H9 (cell line): Measurements from ENCODE around the gene EPN1. TPM values are rescaled to one million over a fixed set of nuclear protein-coding genes. Genes with fewer than 3 reads are reported as not detected.

Experiments
- DNase-seq: peaks from one replicate; pipeline ENCODE4 v3.0.0-alpha.2; 2017
- H2AFZ ChIP-seq: one replicate; pipeline ENCODE4 v1.6.1; 2013; ENCODE audit warnings: mild to moderate bottlenecking, low read length, control low read depth, moderate library complexity
- H2AK5ac ChIP-seq: 2 replicates; pipeline ENCODE4 v1.6.1; 2013; ENCODE audit warnings: low read length, control low read depth, mixed read lengths; ENCODE audit not compliant: insufficient read length
- H2BK120ac ChIP-seq: one replicate; pipeline ENCODE4 v1.6.1; 2013; ENCODE audit warnings: low read depth, mild to moderate bottlenecking, low read length, control low read depth, inconsistent platforms; ENCODE audit not compliant: poor library complexity, severe bottlenecking
- H2BK12ac ChIP-seq: 2 replicates; pipeline ENCODE4 v1.6.1; 2013; ENCODE audit warnings: low read length, control low read depth, mixed read lengths, low read depth; ENCODE audit not compliant: insufficient read length
- H2BK15ac ChIP-seq: 2 replicates; pipeline ENCODE4 v1.6.1; 2013; ENCODE audit warnings: low read depth, low read length, control low read depth
- H2BK20ac ChIP-seq: one replicate; pipeline ENCODE4 v1.6.1; 2013; ENCODE audit warnings: low read depth, mild to moderate bottlenecking, low read length, control low read depth, inconsistent platforms; ENCODE audit not compliant: poor library complexity, severe bottlenecking
- H2BK5ac ChIP-seq: 2 replicates; pipeline ENCODE4 v1.6.1; 2013; ENCODE audit warnings: low read length, control low read depth, mixed read lengths; ENCODE audit not compliant: insufficient read length
- H3K14ac ChIP-seq: 2 replicates; pipeline ENCODE4 v1.6.1; 2013; ENCODE audit warnings: low read length, control low read depth; ENCODE audit not compliant: insufficient read depth
- H3K18ac ChIP-seq: 2 replicates; pipeline ENCODE4 v1.6.1; 2013; ENCODE audit warnings: low read depth, mild to moderate bottlenecking, mixed read lengths, low read length, control low read depth; ENCODE audit not compliant: insufficient read length
- H3K23ac ChIP-seq: 2 replicates; pipeline ENCODE4 v1.6.1; 2013; ENCODE audit warnings: low read length, control low read depth, mixed read lengths, low read depth; ENCODE audit not compliant: insufficient read length
- H3K23me2 ChIP-seq: 2 replicates; pipeline ENCODE4 v1.6.1; 2013; ENCODE audit warnings: low read depth, mild to moderate bottlenecking, mixed read lengths, low read length, control low read depth; ENCODE audit not compliant: insufficient read length, poor library complexity, severe bottlenecking
- H3K27ac ChIP-seq: 2 replicates; pipeline ENCODE4 v1.5.1; 2013; ENCODE audit warnings: low read length, control low read depth, mixed read lengths, low read depth; ENCODE audit not compliant: insufficient read length
- H3K27me3 ChIP-seq: 2 replicates; pipeline ENCODE4 v1.6.1; 2013; ENCODE audit warnings: low read length, control low read depth, inconsistent platforms; ENCODE audit not compliant: insufficient read depth
- H3K4ac ChIP-seq: 2 replicates; pipeline ENCODE4 v1.6.1; 2013; ENCODE audit warnings: low read depth, mild to moderate bottlenecking, control low read depth, inconsistent platforms, low read length, moderate library complexity
- H3K4me1 ChIP-seq: 2 replicates; pipeline ENCODE4 v1.6.1; 2013; ENCODE audit warnings: low read length, control low read depth, inconsistent platforms; ENCODE audit not compliant: insufficient read depth
- H3K4me2 ChIP-seq: 2 replicates; pipeline ENCODE4 v1.6.1; 2013; ENCODE audit warnings: low read length, control low read depth, mixed read lengths; ENCODE audit not compliant: insufficient read length, insufficient read depth
- H3K56ac ChIP-seq: 2 replicates; pipeline ENCODE4 v1.6.1; 2013; ENCODE audit warnings: low read depth, mild to moderate bottlenecking, mixed read lengths, low read length, control low read depth; ENCODE audit not compliant: insufficient read length
- H3K79me1 ChIP-seq: 2 replicates; pipeline ENCODE4 v1.6.1; 2013; ENCODE audit warnings: low read depth, mild to moderate bottlenecking, moderate library complexity, low read length, control low read depth, inconsistent platforms; ENCODE audit not compliant: insufficient read depth, poor library complexity, severe bottlenecking
- H3K79me2 ChIP-seq: 2 replicates; pipeline ENCODE4 v1.6.1; 2013; ENCODE audit warnings: low read length, control low read depth, inconsistent platforms; ENCODE audit not compliant: insufficient read depth
- H3K9ac ChIP-seq: 2 replicates; pipeline ENCODE4 v1.6.1; 2013; ENCODE audit warnings: low read length, control low read depth, mixed read lengths; ENCODE audit not compliant: insufficient read length; ENCODE audit errors: extremely low read depth
- H3K9me3 ChIP-seq: one replicate; pipeline ENCODE4 v1.6.1; 2013; ENCODE audit warnings: low read depth, low read length, inconsistent platforms; ENCODE audit not compliant: control insufficient read depth
- H3T11ph ChIP-seq: one replicate; pipeline ENCODE4 v1.6.1; 2013; ENCODE audit warnings: mild to moderate bottlenecking, low read length, control low read depth, inconsistent platforms
- H4K20me1 ChIP-seq: one replicate; pipeline ENCODE4 v1.6.1; 2013; ENCODE audit not compliant: control insufficient read depth, insufficient read length, insufficient read depth
- H4K5ac ChIP-seq: 2 replicates; pipeline ENCODE4 v1.6.1; 2013; ENCODE audit warnings: low read depth, mild to moderate bottlenecking, mixed read lengths, low read length, control low read depth; ENCODE audit not compliant: insufficient read length
- H4K8ac ChIP-seq: replicated peaks from 2 replicates; pipeline ENCODE4 v1.6.1; 2013; ENCODE audit warnings: low read length, control low read depth, mixed read lengths, low read depth; ENCODE audit not compliant: insufficient read length
- H4K91ac ChIP-seq: 2 replicates; pipeline ENCODE4 v1.6.1; 2013; ENCODE audit warnings: low read depth, mild to moderate bottlenecking, moderate library complexity, mixed read lengths, low read length, control low read depth; ENCODE audit not compliant: insufficient read length
- H3K27ac Mint-ChIP-seq, 3 experiments: 2 replicates in 2 of 3; 3 replicates in 1 of 3; pipeline ENCODE4 v1.8.0; 2020 to 2021; ENCODE audit warnings: mixed read lengths in 3 of 3, mild to moderate bottlenecking in 1 of 3, moderate library complexity in 1 of 3
- H3K27me3 Mint-ChIP-seq: 2 replicates; pipeline ENCODE4 v1.8.0; 2021; ENCODE audit warnings: low read depth, mild to moderate bottlenecking, moderate library complexity, mixed read lengths
- H3K36me3 Mint-ChIP-seq, 3 experiments: 2 replicates in 2 of 3; 3 replicates in 1 of 3; pipeline ENCODE4 v1.8.0; 2020 to 2021; ENCODE audit warnings: low read depth in 3 of 3, mixed read lengths in 3 of 3; ENCODE audit not compliant: insufficient read depth in 1 of 3
- H3K4me1 Mint-ChIP-seq, 2 experiments: 2 replicates each; pipeline ENCODE4 v1.8.0; 2020; ENCODE audit warnings: mixed read lengths in 2 of 2
- H3K4me3 Mint-ChIP-seq, 2 experiments: 2 replicates in 1 of 2; 3 replicates in 1 of 2; pipeline ENCODE4 v1.8.0; 2020 to 2021; ENCODE audit warnings: mild to moderate bottlenecking in 2 of 2, mixed read lengths in 2 of 2, moderate library complexity in 1 of 2
- H3K9me3 Mint-ChIP-seq, 2 experiments: 2 replicates in 1 of 2; 3 replicates in 1 of 2; pipeline ENCODE4 v1.8.0; 2020; ENCODE audit warnings: mild to moderate bottlenecking in 2 of 2, mixed read lengths in 2 of 2, moderate library complexity in 1 of 2
- WGBS: extraction: QIAGEN DNeasy Blood & Tissue Kit; methylation state at CpG from one replicate; pipeline ENCODE4 v1.1.7; 2013; ENCODE audit warnings: missing lambda C conversion rate, low lambda C conversion rate, mixed read lengths; ENCODE audit not compliant: insufficient read length; ENCODE audit errors: extremely low coverage; 5-methylcytosine and 5-hydroxymethylcytosine counted together
- total RNA-seq: library from RNA; stranded (reverse); gene quantifications from 2 replicates; pipeline ENCODE4 v1.2.1, GENCODE V29; 2021
- TF ChIP-seq, protein P1 (sequence below): fragments of 200-600 bp; sonication (generic); conservative IDR thresholded peaks from 3 replicates; pipeline ENCODE4 v1.8.0; 2021; ENCODE audit warnings: antibody characterized with exemption, mild to moderate bottlenecking

Gene EPN1
- total RNA-seq, 1 experiment from 2014 or later, result 159 TPM

DNA sequence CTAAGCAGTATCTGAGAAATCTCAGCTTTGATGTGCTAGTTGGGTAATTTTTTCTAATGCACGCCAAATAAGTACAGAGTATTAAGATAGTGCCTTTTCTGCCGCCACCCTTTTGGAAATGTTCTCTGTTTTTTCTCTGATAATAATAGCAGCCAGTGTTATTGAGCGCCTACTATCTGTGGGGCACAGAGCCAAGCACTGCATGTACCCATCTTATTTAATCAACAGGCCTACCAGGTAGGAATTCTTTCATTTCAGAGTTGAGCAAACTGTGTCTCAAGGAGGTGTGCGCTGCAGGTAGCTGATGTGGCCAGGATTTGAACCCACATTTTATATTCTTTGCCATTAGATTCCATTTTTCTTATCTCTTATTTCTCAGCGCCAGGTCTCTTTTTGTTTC, 1.4 kb downstream of the EPN1 start:
- Histone ChIP-seq H3K23me2 (peaks cover 6% of the 10 kb centered on the region), H4K20me1 (no peaks in the 10 kb centered on the region), H3K27ac (no peak overlapping the region), H3K9ac (no peak overlapping the region), H3K4me2 (peak overlapping the region; percentile 77), H4K91ac (no peak overlapping the region), H3K18ac (no peak overlapping the region), H2AK5ac (no peak overlapping the region), H3K9me3 (no peaks in the 10 kb centered on the region), H3K79me1 (peaks cover 18% of the 10 kb centered on the region), H2AFZ (no peak overlapping the region), H3T11ph (no peak overlapping the region), H3K23ac (no peak overlapping the region), H3K4ac (no peak overlapping the region), H3K79me2 (peaks cover 19% of the 10 kb centered on the region; the same call in 1 of the 2 replicates), H2BK5ac (no peak overlapping the region), H4K8ac (no peak overlapping the region), H3K14ac (no peak overlapping the region), H3K4me1 (no peaks in the 10 kb centered on the region), H2BK120ac (no peak overlapping the region), H2BK12ac (no peak overlapping the region), H2BK15ac (no peak overlapping the region), H2BK20ac (no peak overlapping the region), H3K27me3 (no peaks in the 10 kb centered on the region), H3K56ac (no peak overlapping the region), H4K5ac (no peak overlapping the region)
- peaks cover 30 to 36% of the 10 kb centered on the region in 2 experiments for H3K4me1 Mint-ChIP-seq
- DNase-seq, result no peak
- TF ChIP-seq, protein P1, sequence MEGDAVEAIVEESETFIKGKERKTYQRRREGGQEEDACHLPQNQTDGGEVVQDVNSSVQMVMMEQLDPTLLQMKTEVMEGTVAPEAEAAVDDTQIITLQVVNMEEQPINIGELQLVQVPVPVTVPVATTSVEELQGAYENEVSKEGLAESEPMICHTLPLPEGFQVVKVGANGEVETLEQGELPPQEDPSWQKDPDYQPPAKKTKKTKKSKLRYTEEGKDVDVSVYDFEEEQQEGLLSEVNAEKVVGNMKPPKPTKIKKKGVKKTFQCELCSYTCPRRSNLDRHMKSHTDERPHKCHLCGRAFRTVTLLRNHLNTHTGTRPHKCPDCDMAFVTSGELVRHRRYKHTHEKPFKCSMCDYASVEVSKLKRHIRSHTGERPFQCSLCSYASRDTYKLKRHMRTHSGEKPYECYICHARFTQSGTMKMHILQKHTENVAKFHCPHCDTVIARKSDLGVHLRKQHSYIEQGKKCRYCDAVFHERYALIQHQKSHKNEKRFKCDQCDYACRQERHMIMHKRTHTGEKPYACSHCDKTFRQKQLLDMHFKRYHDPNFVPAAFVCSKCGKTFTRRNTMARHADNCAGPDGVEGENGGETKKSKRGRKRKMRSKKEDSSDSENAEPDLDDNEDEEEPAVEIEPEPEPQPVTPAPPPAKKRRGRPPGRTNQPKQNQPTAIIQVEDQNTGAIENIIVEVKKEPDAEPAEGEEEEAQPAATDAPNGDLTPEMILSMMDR, result no peak
- peaks cover 23 to 58% (median 53%) of the 10 kb centered on the region in 3 experiments; a peak in 6 of 7 replicates for H3K36me3 Mint-ChIP-seq
- no peaks in the 10 kb centered on the region for H3K27me3 Mint-ChIP-seq
- no CpG with 5 or more reads among the region's 5 CpGs for WGBS
- H3K27ac Mint-ChIP-seq, result no peak overlapping the region
- peak overlapping the region; percentile 94 to 98 for H3K4me3 Mint-ChIP-seq
- no peaks in the 10 kb centered on the region; a peak in 1 of 5 replicates for H3K9me3 Mint-ChIP-seq
